Smooth muscle cell (in vitro differentiated cells): Measurements from ENCODE around the gene PCDH17. TPM values are rescaled to one million over a fixed set of nuclear protein-coding genes. Genes with fewer than 3 reads are reported as not detected.
A peak's percentile ranks its signal among the peaks of the same experiment; 100 is the strongest.

Experiments
- DNase-seq: peaks from one replicate; lab custom pipeline; 2025; ENCODE audit not compliant: unreplicated experiment; lab: John Stamatoyannopoulos, UW
- H2AFZ ChIP-seq: fragments of 200-600 bp; sonication (generic); 2 replicates; pipeline ENCODE4 v1.6.0; 2016; ENCODE audit warnings: antibody characterized with exemption, low read depth, mild to moderate bottlenecking
- H3F3A ChIP-seq: fragments of 200-600 bp; sonication (generic); 2 replicates; pipeline ENCODE4 v1.6.0; 2017; ENCODE audit warnings: antibody characterized with exemption, low read depth
- H3K27ac ChIP-seq: fragments of 200-600 bp; sonication (generic); 2 replicates; pipeline ENCODE4 v1.5.1; 2016; ENCODE audit warnings: low read depth, mild to moderate bottlenecking
- H3K27me3 ChIP-seq: fragments of 200-600 bp; sonication (generic); 2 replicates; pipeline ENCODE4 v1.6.1; 2016; ENCODE audit warnings: low read depth, mild to moderate bottlenecking
- H3K36me3 ChIP-seq: fragments of 200-600 bp; sonication (generic); 2 replicates; pipeline ENCODE4 v1.5.1; 2016; ENCODE audit warnings: low read depth
- H3K4me1 ChIP-seq: fragments of 200-600 bp; sonication (generic); 2 replicates; pipeline ENCODE4 v1.5.1; 2016; ENCODE audit warnings: low read depth
- H3K4me2 ChIP-seq: fragments of 200-600 bp; sonication (generic); 2 replicates; pipeline ENCODE4 v1.6.0; 2016; ENCODE audit warnings: mild to moderate bottlenecking
- H3K4me3 ChIP-seq: fragments of 200-600 bp; sonication (generic); 2 replicates; pipeline ENCODE4 v1.5.1; 2016; ENCODE audit warnings: mild to moderate bottlenecking
- H3K79me2 ChIP-seq: fragments of 200-600 bp; sonication (generic); 2 replicates; pipeline ENCODE4 v1.6.0; 2016; ENCODE audit warnings: low read depth, mild to moderate bottlenecking
- H3K9ac ChIP-seq: fragments of 200-600 bp; sonication (generic); 2 replicates; pipeline ENCODE4 v1.6.0; 2016; ENCODE audit warnings: low read depth
- H3K9me3 ChIP-seq: fragments of 200-600 bp; sonication (generic); replicated peaks from 2 replicates; pipeline ENCODE4 v1.5.1; 2016; ENCODE audit warnings: low read depth
- H4K20me1 ChIP-seq: fragments of 200-600 bp; sonication (generic); 2 replicates; pipeline ENCODE4 v1.6.0; 2016; ENCODE audit warnings: low read depth
- CTCF ChIP-seq: fragments of 200-600 bp; sonication (generic); IDR thresholded peaks from 2 replicates; pipeline ENCODE4 v1.5.1; 2017; ENCODE audit warnings: borderline replicate concordance, mild to moderate bottlenecking, antibody characterized with exemption; ENCODE audit not compliant: insufficient read depth, poor library complexity, severe bottlenecking
- WGBS: methylation state at CpG from one replicate; pipeline ENCODE4 v1.1.7; 2016; ENCODE audit warnings: low lambda C conversion rate; 5-methylcytosine and 5-hydroxymethylcytosine counted together
- polyA plus RNA-seq: library from polyadenylated mRNA; unstranded; fragments of >200 nt; fragmentation: Nextera tagmentation; extraction: Ambion mirVana; gene quantifications from 2 replicates; pipeline ENCODE4 v1.2.1, GENCODE V29; 2016
- total RNA-seq: library from RNA; depleted of rRNA; stranded (reverse); fragments of >200 nt; gene quantifications from 2 replicates; pipeline ENCODE4 v1.2.3, GENCODE V29; 2014

The PCDH17 gene
- total RNA-seq: 9.6 and 9.7 TPM in 2 replicates
- polyA plus RNA-seq: 5.7 and 5.9 TPM in 2 replicates

GRCh38 chr13:57631596-57632275 is at the start of gene PCDH17:
TSS of gene PCDH17 (plus strand) at chr13:57631744. CDS start at chr13:57632547, 803 bp downstream.
- Histone ChIP-seq H3K27me3 (peaks cover 53% of the 10 kb centered on the region), H3K4me1 (peaks cover 10% of the 10 kb centered on the region), H4K20me1 (peaks cover 53% of the 10 kb centered on the region), H3K9me3 (no peaks in the 10 kb centered on the region), H3F3A (peaks cover 8% of the 10 kb centered on the region), H3K9ac (no peak within 1 kb of the TSS), H3K36me3 (no peaks in the 10 kb centered on the region), H2AFZ (peak within 1 kb of the TSS; percentile 71), H3K4me2 (peak within 1 kb of the TSS; percentile 88), H3K27ac (no peak within 1 kb of the TSS), H3K79me2 (no peaks in the 10 kb centered on the region), H3K4me3 (peak within 1 kb of the TSS; percentile 63)
- DNase-seq: no peak
- no peak for TF ChIP-seq CTCF
- under 1% methylated on average over 33 of the region's 33 CpGs for WGBS

- 82% methylated on average over 6 of the region's 6 CpGs for WGBS
These were observed 49.5 kb upstream of the PCDH17 start for GRCh38 chr13:57582032-57582431.

DNA sequence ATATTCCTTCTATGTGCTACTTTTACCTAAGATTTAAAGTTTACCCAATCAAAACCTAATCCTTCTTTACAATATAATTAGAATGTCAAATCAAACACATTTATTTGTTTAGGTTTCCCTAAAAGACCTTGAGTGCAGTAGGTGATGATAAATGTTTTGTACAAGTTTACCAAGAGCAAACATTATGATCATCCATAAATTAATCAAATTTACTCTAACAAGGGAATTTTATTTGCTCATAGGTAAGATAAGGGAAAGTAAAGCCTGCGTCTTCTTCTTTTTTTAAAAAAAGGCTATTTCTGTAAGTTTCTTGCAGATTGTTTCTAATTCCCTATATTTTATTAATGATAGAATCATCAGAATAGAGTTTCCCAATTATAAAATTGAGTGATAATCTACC is 48.0 kb upstream of the PCDH17 start:
- Histone ChIP-seq H3K9me3 (no peaks in the 10 kb centered on the region), H3K4me3 (no peak overlapping the region)
- WGBS: 94% methylated on average over 1 of the region's 1 CpG

More at GRCh38 chr13:57582032-57582431, 49.5 kb upstream of the PCDH17 start:
- H3K9me3 ChIP-seq: no peaks in the 10 kb centered on the region
- no peak overlapping the region for H2AFZ ChIP-seq
- no peaks in the 10 kb centered on the region for H4K20me1 ChIP-seq
- DNase-seq: no peak
- H3K9ac ChIP-seq: no peak overlapping the region
- no peak overlapping the region for H3K27ac ChIP-seq
- H3K36me3 ChIP-seq: no peaks in the 10 kb centered on the region
- TF ChIP-seq CTCF: no peak
- no peaks in the 10 kb centered on the region for H3K4me1 ChIP-seq
- no peak overlapping the region for H3K4me2 ChIP-seq
- no peaks in the 10 kb centered on the region for H3F3A ChIP-seq
- H3K27me3 ChIP-seq: no peaks in the 10 kb centered on the region
- no peaks in the 10 kb centered on the region for H3K79me2 ChIP-seq
- no peak overlapping the region for H3K4me3 ChIP-seq

More for the DNA sequence above, 48.0 kb upstream of the PCDH17 start:
- Histone ChIP-seq H3K79me2 (no peaks in the 10 kb centered on the region), H3K4me1 (no peaks in the 10 kb centered on the region), H3K27ac (no peak overlapping the region), H3F3A (no peaks in the 10 kb centered on the region), H3K4me2 (no peak overlapping the region), H2AFZ (no peak overlapping the region), H3K36me3 (no peaks in the 10 kb centered on the region), H4K20me1 (no peaks in the 10 kb centered on the region), H3K27me3 (no peaks in the 10 kb centered on the region), H3K9ac (no peak overlapping the region)
- no peak for TF ChIP-seq CTCF
- no peak for DNase-seq
